ENCODE data around the gene SERTAD4. TPM values are rescaled to one million over a fixed set of nuclear protein-coding genes. Genes with fewer than 3 reads are reported as not detected.

SERTAD4 gene
- total and polyA plus RNA-seq, 2 experiments from 2014 or later, result 2.8 to 3.0 TPM

DNA sequence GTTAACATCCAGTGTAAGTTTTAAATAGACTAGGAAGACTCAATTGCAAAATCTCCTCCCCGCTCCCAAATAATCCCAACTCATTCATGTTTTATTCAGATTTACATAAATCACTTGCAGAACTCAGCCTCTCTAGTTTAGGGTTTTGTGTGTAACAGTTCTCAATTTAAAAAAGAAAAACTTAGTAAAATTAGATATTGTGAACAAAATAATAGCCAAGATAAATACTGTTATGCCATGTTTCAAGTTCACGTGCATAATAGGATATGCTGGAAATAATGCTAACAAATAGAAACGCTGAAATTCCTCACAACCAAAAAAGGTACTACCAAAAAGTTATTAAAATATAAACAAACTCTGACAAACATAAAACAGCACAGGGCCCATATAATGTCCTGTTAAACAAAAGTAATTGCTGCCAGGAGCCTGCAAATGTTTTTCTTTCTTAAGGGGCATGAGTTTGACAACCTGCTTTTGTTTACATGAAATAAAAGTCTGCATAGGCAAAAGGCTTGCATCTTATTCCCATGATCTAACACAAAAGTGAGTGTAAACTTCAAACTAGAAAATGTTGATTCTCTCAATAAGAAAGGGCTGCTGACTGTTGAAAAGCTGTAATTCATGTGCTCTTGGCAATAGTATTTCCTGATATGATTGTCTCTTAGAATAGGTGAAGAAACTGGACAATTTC lies 2.9 kb downstream of the SERTAD4 start:
- Histone ChIP-seq H4K20me1 (ENCODE audit: insufficient read depth, poor library complexity, severe bottlenecking) (no peaks in the 10 kb centered on the region), H3K27me3 (peaks cover 40% of the 10 kb centered on the region), H3K4me3 (no peak overlapping the region), H3K9me2 (replicated peaks; ENCODE audit: insufficient read depth) (no peaks in the 10 kb centered on the region), H3K36me3 (replicated peaks; ENCODE audit: insufficient read depth, low read depth) (no peaks in the 10 kb centered on the region), H3K4me2 (no peak overlapping the region), H2AFZ (no peak overlapping the region), H3K9me3 (ENCODE audit: low read depth) (no peaks in the 10 kb centered on the region), H3K27ac (no peak overlapping the region), H3K4me1 (ENCODE audit: insufficient read depth) (peaks cover 16% of the 10 kb centered on the region), H3K79me2 (no peaks in the 10 kb centered on the region)
- TF ChIP-seq EZH2 (IDR thresholded peaks at IDR 0.05; ENCODE audit: borderline replicate concordance) (no peak), EZH2phosphoT487 (IDR thresholded peaks at IDR 0.05; ENCODE audit: low read depth, severe bottlenecking, unreplicated experiment) (no peak)
- TF ChIP-seq, protein P1, sequence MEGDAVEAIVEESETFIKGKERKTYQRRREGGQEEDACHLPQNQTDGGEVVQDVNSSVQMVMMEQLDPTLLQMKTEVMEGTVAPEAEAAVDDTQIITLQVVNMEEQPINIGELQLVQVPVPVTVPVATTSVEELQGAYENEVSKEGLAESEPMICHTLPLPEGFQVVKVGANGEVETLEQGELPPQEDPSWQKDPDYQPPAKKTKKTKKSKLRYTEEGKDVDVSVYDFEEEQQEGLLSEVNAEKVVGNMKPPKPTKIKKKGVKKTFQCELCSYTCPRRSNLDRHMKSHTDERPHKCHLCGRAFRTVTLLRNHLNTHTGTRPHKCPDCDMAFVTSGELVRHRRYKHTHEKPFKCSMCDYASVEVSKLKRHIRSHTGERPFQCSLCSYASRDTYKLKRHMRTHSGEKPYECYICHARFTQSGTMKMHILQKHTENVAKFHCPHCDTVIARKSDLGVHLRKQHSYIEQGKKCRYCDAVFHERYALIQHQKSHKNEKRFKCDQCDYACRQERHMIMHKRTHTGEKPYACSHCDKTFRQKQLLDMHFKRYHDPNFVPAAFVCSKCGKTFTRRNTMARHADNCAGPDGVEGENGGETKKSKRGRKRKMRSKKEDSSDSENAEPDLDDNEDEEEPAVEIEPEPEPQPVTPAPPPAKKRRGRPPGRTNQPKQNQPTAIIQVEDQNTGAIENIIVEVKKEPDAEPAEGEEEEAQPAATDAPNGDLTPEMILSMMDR (IDR thresholded peaks at IDR 0.05; ENCODE audit: poor library complexity), result no peak
- WGBS (ENCODE audit: low lambda C conversion rate, missing lambda C conversion rate), result 85% methylated on average over 3 of the region's 3 CpGs
- no peak for DNase-seq (ENCODE audit: low spot score)

DNA sequence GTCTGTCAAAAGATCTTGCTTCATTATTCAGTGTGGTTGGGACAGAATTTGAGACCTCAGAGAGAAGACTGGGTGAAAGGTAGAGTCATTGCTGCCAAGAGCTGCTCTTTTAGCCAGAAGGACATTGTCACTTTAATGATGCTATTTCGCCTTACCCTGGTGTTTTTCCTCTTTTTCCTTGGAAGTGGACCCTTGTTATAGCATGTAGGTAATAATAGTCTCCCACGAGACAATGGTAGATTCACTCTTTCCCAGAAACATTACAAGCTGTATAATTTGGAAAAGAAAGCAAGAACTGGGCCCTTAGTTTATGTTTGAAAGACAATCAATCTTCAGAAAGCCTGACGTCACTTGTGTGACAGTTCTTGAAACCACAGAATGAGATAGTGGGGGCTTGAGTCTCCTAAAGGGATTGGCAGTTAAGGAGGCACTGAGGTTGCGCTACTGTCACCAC lies 3.8 kb downstream of the SERTAD4 start:
- H2AFZ ChIP-seq, result no peak overlapping the region
- no peaks in the 10 kb centered on the region for H3K79me2 ChIP-seq
- H3K27me3 ChIP-seq, result peaks cover 32% of the 10 kb centered on the region
- TF ChIP-seq, protein P1 (IDR thresholded peaks at IDR 0.05; ENCODE audit: poor library complexity), result no peak
- TF ChIP-seq EZH2 (IDR thresholded peaks at IDR 0.05; ENCODE audit: borderline replicate concordance), result no peak
- TF ChIP-seq EZH2phosphoT487 (IDR thresholded peaks at IDR 0.05; ENCODE audit: low read depth, severe bottlenecking, unreplicated experiment), result no peak
- H4K20me1 ChIP-seq (ENCODE audit: insufficient read depth, poor library complexity, severe bottlenecking), result no peaks in the 10 kb centered on the region
- H3K9me2 ChIP-seq (replicated peaks; ENCODE audit: insufficient read depth), result no peaks in the 10 kb centered on the region
- H3K9me3 ChIP-seq (ENCODE audit: low read depth), result no peaks in the 10 kb centered on the region
- no peaks in the 10 kb centered on the region for H3K36me3 ChIP-seq (replicated peaks; ENCODE audit: insufficient read depth, low read depth)
- H3K4me3 ChIP-seq, result no peak overlapping the region
- H3K4me2 ChIP-seq, result peak overlapping the region; percentile 58
- peaks cover 16% of the 10 kb centered on the region for H3K4me1 ChIP-seq (ENCODE audit: insufficient read depth)
- H3K27ac ChIP-seq, result peak overlapping the region; percentile 82
- 72% methylated on average over 4 of the region's 4 CpGs for WGBS (ENCODE audit: low lambda C conversion rate, missing lambda C conversion rate)
- no peak for DNase-seq (ENCODE audit: low spot score)

DNA sequence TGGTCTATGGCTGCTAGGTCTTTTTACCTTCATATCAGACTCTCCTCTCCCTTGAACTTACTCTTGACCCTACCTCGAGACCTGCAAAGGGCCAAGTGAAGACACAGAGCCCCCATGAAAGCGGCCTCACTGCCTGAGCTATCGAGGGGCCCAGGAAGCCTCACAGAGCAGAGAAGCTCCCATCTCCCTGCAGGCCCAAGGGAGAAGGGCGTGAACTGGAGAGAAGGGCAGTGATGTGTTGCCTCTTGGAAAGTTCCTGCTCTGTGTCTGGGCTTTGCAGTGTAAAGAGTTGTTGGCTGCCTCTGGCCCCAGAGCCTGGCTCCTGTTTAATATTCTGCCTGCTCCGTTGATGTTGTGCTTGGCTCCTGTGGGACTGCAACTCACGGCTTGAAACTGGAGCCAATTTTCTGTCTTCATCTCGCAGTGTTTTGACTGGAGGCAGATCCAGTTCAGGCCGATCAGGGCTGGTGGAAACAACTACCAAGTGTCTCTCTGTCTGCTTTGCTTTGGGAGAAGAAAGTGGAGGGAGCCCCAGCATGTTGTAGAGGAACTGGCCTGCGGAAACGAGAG lies 4.3 kb downstream of the SERTAD4 start:
- Histone ChIP-seq H3K79me2 (no peaks in the 10 kb centered on the region), H3K27me3 (peaks cover 27% of the 10 kb centered on the region), H3K4me2 (peak overlapping the region; percentile 58), H2AFZ (no peak overlapping the region), H4K20me1 (ENCODE audit: insufficient read depth, poor library complexity, severe bottlenecking) (no peaks in the 10 kb centered on the region), H3K4me1 (ENCODE audit: insufficient read depth) (peaks cover 16% of the 10 kb centered on the region), H3K9me3 (ENCODE audit: low read depth) (no peaks in the 10 kb centered on the region), H3K27ac (peak overlapping the region; percentile 82), H3K36me3 (replicated peaks; ENCODE audit: insufficient read depth, low read depth) (no peaks in the 10 kb centered on the region), H3K4me3 (no peak overlapping the region), H3K9me2 (replicated peaks; ENCODE audit: insufficient read depth) (no peaks in the 10 kb centered on the region)
- DNase-seq (ENCODE audit: low spot score), result peak; percentile 69
- WGBS (ENCODE audit: low lambda C conversion rate, missing lambda C conversion rate), result 59% methylated on average over 10 of the region's 10 CpGs
- TF ChIP-seq EZH2 (IDR thresholded peaks at IDR 0.05; ENCODE audit: borderline replicate concordance), result no peak

DNA sequence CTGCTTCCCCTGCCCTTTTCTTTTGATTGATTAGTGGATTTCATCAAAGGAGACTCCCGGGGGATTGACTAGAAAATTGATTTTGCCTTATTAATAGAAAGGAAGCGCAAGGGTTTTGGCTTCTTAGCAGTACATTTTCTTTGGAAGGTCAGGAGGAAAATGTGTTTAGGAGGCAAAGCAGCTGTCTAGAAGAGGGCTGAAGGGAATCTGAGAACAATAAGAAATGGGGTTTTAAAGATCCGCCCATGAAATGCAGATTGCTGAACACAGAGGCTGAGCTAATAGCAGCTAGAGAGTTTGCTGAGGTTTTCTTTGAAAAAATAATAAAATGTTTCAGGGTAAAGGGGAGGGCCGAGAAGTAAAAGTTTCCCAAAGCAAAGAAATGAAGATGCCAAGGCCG lies 4.9 kb downstream of the SERTAD4 start:
- peak overlapping the region; percentile 82 for H3K27ac ChIP-seq
- no peaks in the 10 kb centered on the region for H3K36me3 ChIP-seq (replicated peaks; ENCODE audit: insufficient read depth, low read depth)
- TF ChIP-seq EZH2phosphoT487 (IDR thresholded peaks at IDR 0.05; ENCODE audit: low read depth, severe bottlenecking, unreplicated experiment) (no peak), EZH2 (IDR thresholded peaks at IDR 0.05; ENCODE audit: borderline replicate concordance) (no peak)
- TF ChIP-seq, protein P1 (IDR thresholded peaks at IDR 0.05; ENCODE audit: poor library complexity), result no peak
- DNase-seq (ENCODE audit: low spot score), result no peak
- H4K20me1 ChIP-seq (ENCODE audit: insufficient read depth, poor library complexity, severe bottlenecking), result no peaks in the 10 kb centered on the region
- WGBS (ENCODE audit: low lambda C conversion rate, missing lambda C conversion rate), result 64% methylated on average over 5 of the region's 5 CpGs
- no peak overlapping the region for H2AFZ ChIP-seq
- H3K4me1 ChIP-seq (ENCODE audit: insufficient read depth), result peaks cover 16% of the 10 kb centered on the region
- peak overlapping the region; percentile 58 for H3K4me2 ChIP-seq
- H3K9me3 ChIP-seq (ENCODE audit: low read depth), result no peaks in the 10 kb centered on the region
- no peaks in the 10 kb centered on the region for H3K9me2 ChIP-seq (replicated peaks; ENCODE audit: insufficient read depth)
- H3K27me3 ChIP-seq, result peaks cover 28% of the 10 kb centered on the region
- H3K79me2 ChIP-seq, result no peaks in the 10 kb centered on the region
- H3K4me3 ChIP-seq, result no peak overlapping the region

All from hepatocyte (in vitro differentiated cells).